Endodermal cell (in vitro differentiated cells): ENCODE results near the gene MAGIX. TPM values are rescaled to one million over a fixed set of nuclear protein-coding genes. Genes with fewer than 3 reads are reported as not detected.

Experiments
- DNase-seq: peaks from one replicate; pipeline ENCODE4 v3.0.0-alpha.2; 2017
- H3K27ac ChIP-seq: 2 replicates; pipeline ENCODE4 v1.5.1; 2013; ENCODE audit warnings: mild to moderate bottlenecking, low read depth, low read length, moderate library complexity
- H3K27me3 ChIP-seq: 2 replicates; pipeline ENCODE4 v1.6.1; 2013; ENCODE audit warnings: mild to moderate bottlenecking, low read length, moderate library complexity; ENCODE audit not compliant: insufficient read depth, control insufficient read depth, poor library complexity, severe bottlenecking
- H3K36me3 ChIP-seq: 2 replicates; pipeline ENCODE4 v1.7.0; 2013; ENCODE audit warnings: mild to moderate bottlenecking, low read length, moderate library complexity; ENCODE audit not compliant: control insufficient read depth, insufficient read depth
- H3K4me1 ChIP-seq: one replicate; pipeline ENCODE4 v1.7.0; 2013; ENCODE audit warnings: low read length; ENCODE audit not compliant: control insufficient read depth, insufficient read depth
- H3K4me3 ChIP-seq: 2 replicates; pipeline ENCODE4 v1.5.1; 2013; ENCODE audit warnings: mild to moderate bottlenecking, low read length, moderate library complexity
- H3K9ac ChIP-seq: 2 replicates; pipeline ENCODE4 v1.6.1; 2013; ENCODE audit warnings: mild to moderate bottlenecking, low read length, moderate library complexity; ENCODE audit not compliant: poor library complexity, severe bottlenecking; ENCODE audit errors: extremely low read depth
- H3K9me3 ChIP-seq: 2 replicates; pipeline ENCODE4 v1.6.1; 2013; ENCODE audit warnings: mild to moderate bottlenecking, low read length, moderate library complexity; ENCODE audit not compliant: control insufficient read depth
- H3K27ac Mint-ChIP-seq: 2 replicates; pipeline ENCODE4 v1.8.0; 2020; ENCODE audit warnings: mixed read lengths
- H3K27me3 Mint-ChIP-seq: 2 replicates; pipeline ENCODE4 v1.8.0; 2021; ENCODE audit warnings: mild to moderate bottlenecking, mixed read lengths; ENCODE audit not compliant: insufficient read depth
- H3K36me3 Mint-ChIP-seq: 2 replicates; pipeline ENCODE4 v1.8.0; 2020; ENCODE audit warnings: low read depth, mixed read lengths
- H3K4me1 Mint-ChIP-seq: 2 replicates; pipeline ENCODE4 v1.8.0; 2020; ENCODE audit warnings: mixed read lengths
- H3K4me3 Mint-ChIP-seq: 2 replicates; pipeline ENCODE4 v1.8.0; 2020; ENCODE audit warnings: mild to moderate bottlenecking, moderate library complexity, mixed read lengths
- H3K9me3 Mint-ChIP-seq: 2 replicates; pipeline ENCODE4 v1.8.0; 2020; ENCODE audit warnings: mild to moderate bottlenecking, mixed read lengths
- WGBS, 2 experiments: methylation state at CpG; one replicate each; pipeline versions ENCODE4 v1.1.5 to v1.1.7; 2013; ENCODE audit warnings: missing lambda C conversion rate in 2 of 2, mixed read lengths in 1 of 2; ENCODE audit not compliant: insufficient coverage in 1 of 2, insufficient read length in 1 of 2; 5-methylcytosine and 5-hydroxymethylcytosine counted together
- total RNA-seq, 2 donors: library from RNA; stranded (reverse); fragmentation: NEBNext Ultra II Directional in 1 of 2; extraction: Animal tissue kit (Norgen Biotek cat#: 25700) in 1 of 2; gene quantifications; 2 replicates in 1 of 2; 3 replicates in 1 of 2; pipeline ENCODE4 v1.2.1, GENCODE V29; 2021
- TF ChIP-seq, protein P1 (sequence below): fragments of 200-600 bp; sonication (generic); conservative IDR thresholded peaks from 2 replicates; pipeline ENCODE4 v1.5.0; 2021; ENCODE audit warnings: antibody characterized with exemption, mild to moderate bottlenecking

The MAGIX gene
- total RNA-seq, 2 donors from 2014 or later = 1.2 to 1.3 TPM

DNA sequence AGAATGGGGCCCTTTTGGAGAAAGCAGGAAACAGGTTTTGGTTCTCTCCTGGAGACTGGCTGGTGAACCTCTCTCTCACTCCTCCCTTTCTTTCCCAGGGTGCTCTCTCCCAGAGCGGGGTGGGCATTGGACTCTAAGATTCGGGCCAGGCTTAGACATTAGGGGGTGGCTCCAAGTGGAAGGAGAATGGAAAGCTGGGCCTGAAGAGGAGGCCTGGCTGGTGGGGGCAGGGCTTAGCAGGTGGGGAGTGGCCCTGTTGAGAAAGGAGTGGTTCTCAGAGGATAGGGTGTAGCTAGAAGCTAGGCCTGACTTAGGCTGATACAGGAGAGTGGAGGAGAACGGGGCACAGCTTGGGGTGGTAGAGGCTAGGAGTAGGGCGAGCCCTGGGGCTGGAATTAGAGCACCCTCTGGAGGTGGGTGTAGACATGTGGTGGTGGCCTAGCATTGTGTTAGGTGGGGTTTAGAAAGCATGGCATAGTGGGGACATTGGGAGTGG lies 14.8 kb downstream of the MAGIX start:
- Mint-ChIP-seq H3K36me3 (peaks cover 44% of the 10 kb centered on the region), H3K27ac (no peak overlapping the region), H3K9me3 (peaks cover 81% of the 10 kb centered on the region), H3K27me3 (peaks cover 11% of the 10 kb centered on the region), H3K4me3 (no peak overlapping the region), H3K4me1 (no peaks in the 10 kb centered on the region)
- WGBS, 2 experiments = 88% methylated on average over 4 of the region's 4 CpGs; no CpG with 5 or more reads in 1 of the 2 experiments
- no peaks in the 10 kb centered on the region for H3K9me3 ChIP-seq
- no peak overlapping the region for H3K4me3 ChIP-seq
- H3K9ac ChIP-seq = no peak overlapping the region
- no peaks in the 10 kb centered on the region for H3K36me3 ChIP-seq
- TF ChIP-seq, protein P1, sequence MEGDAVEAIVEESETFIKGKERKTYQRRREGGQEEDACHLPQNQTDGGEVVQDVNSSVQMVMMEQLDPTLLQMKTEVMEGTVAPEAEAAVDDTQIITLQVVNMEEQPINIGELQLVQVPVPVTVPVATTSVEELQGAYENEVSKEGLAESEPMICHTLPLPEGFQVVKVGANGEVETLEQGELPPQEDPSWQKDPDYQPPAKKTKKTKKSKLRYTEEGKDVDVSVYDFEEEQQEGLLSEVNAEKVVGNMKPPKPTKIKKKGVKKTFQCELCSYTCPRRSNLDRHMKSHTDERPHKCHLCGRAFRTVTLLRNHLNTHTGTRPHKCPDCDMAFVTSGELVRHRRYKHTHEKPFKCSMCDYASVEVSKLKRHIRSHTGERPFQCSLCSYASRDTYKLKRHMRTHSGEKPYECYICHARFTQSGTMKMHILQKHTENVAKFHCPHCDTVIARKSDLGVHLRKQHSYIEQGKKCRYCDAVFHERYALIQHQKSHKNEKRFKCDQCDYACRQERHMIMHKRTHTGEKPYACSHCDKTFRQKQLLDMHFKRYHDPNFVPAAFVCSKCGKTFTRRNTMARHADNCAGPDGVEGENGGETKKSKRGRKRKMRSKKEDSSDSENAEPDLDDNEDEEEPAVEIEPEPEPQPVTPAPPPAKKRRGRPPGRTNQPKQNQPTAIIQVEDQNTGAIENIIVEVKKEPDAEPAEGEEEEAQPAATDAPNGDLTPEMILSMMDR = no peak
- no peak overlapping the region for H3K27ac ChIP-seq
- peaks cover 8% of the 10 kb centered on the region for H3K27me3 ChIP-seq
- no peak for DNase-seq
- H3K4me1 ChIP-seq = no peaks in the 10 kb centered on the region

DNA sequence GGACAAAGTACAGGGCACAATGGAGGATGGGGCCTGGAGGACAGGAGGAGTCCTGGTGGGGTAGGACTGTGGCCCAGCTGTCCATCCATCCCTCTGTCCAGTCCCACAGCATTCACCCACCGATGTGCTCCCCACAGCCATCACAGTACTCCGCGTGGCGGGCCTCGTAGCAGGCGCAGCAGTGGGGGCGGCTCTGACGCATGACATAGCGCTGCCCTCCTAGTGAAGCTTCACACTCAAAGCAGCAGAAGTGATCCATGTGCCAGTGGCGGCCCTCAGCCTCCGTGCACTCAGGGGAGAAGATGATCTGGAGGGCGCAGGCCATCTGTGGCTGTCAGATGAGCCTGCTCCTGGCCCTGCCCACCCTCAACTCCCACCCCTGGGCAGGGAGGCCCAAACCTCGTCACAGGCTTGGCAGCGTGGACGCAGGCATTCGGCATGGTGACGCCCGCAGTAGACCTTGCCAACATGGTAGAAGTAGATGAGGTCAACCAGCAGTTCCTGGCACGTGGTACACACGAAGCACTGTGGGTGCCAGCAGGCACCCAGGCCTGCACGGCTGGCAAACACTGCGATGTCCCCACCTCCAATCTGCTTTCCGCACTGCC lies 15.4 kb downstream of the MAGIX start:
- no peak overlapping the region for H3K27ac Mint-ChIP-seq
- H3K4me1 ChIP-seq = no peaks in the 10 kb centered on the region
- H3K9me3 ChIP-seq = no peaks in the 10 kb centered on the region
- no peak for DNase-seq
- H3K27me3 Mint-ChIP-seq = peaks cover 5% of the 10 kb centered on the region
- H3K4me3 Mint-ChIP-seq = no peak overlapping the region
- peaks cover 46% of the 10 kb centered on the region for H3K36me3 Mint-ChIP-seq
- WGBS, 2 experiments = 93 to 95% methylated on average over 2 to 23 of the region's 23 CpGs
- no peak overlapping the region for H3K27ac ChIP-seq
- H3K36me3 ChIP-seq = peaks cover under 1% of the 10 kb centered on the region
- H3K4me1 Mint-ChIP-seq = no peaks in the 10 kb centered on the region
- TF ChIP-seq, protein P1 = no peak
- H3K9ac ChIP-seq = no peak overlapping the region
- no peak overlapping the region for H3K4me3 ChIP-seq
- H3K9me3 Mint-ChIP-seq = peaks cover 81% of the 10 kb centered on the region
- peaks cover 2% of the 10 kb centered on the region for H3K27me3 ChIP-seq

DNA sequence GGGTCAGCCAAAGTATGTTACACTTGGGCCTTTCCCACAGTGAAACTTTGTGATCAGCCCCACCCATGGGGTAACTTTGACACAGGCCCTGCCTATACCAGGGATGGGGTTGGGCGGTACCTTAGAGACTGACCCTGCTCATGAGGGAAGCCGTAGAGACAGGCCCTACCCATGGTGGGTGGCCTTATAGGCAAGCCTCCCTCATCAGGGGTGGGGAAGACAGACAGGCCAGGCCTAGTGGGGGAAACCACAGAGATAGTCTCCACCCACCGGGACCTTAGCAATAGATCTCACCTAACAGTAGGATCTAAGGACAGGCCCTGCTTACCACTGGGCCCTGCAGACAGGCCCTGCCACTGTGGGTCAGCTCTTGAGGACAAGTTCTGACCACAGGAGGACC lies 16.0 kb downstream of the MAGIX start:
- H3K27ac Mint-ChIP-seq = no peak overlapping the region
- H3K4me1 ChIP-seq = no peaks in the 10 kb centered on the region
- TF ChIP-seq, protein P1 = no peak
- peaks cover 80% of the 10 kb centered on the region for H3K9me3 Mint-ChIP-seq
- no peak overlapping the region for H3K4me3 ChIP-seq
- no peaks in the 10 kb centered on the region for H3K27me3 Mint-ChIP-seq
- no peak overlapping the region for H3K4me3 Mint-ChIP-seq
- DNase-seq = no peak
- H3K9ac ChIP-seq = no peak overlapping the region
- H3K36me3 Mint-ChIP-seq = peaks cover 48% of the 10 kb centered on the region
- no peaks in the 10 kb centered on the region for H3K9me3 ChIP-seq
- H3K36me3 ChIP-seq = peaks cover 6% of the 10 kb centered on the region
- H3K27me3 ChIP-seq = no peaks in the 10 kb centered on the region
- no peak overlapping the region for H3K27ac ChIP-seq
- H3K4me1 Mint-ChIP-seq = no peaks in the 10 kb centered on the region
- 93 to 98% methylated on average over 3 of the region's 3 CpGs for WGBS, 2 experiments
